ENCODE results near the gene NHERF2.

DNA sequence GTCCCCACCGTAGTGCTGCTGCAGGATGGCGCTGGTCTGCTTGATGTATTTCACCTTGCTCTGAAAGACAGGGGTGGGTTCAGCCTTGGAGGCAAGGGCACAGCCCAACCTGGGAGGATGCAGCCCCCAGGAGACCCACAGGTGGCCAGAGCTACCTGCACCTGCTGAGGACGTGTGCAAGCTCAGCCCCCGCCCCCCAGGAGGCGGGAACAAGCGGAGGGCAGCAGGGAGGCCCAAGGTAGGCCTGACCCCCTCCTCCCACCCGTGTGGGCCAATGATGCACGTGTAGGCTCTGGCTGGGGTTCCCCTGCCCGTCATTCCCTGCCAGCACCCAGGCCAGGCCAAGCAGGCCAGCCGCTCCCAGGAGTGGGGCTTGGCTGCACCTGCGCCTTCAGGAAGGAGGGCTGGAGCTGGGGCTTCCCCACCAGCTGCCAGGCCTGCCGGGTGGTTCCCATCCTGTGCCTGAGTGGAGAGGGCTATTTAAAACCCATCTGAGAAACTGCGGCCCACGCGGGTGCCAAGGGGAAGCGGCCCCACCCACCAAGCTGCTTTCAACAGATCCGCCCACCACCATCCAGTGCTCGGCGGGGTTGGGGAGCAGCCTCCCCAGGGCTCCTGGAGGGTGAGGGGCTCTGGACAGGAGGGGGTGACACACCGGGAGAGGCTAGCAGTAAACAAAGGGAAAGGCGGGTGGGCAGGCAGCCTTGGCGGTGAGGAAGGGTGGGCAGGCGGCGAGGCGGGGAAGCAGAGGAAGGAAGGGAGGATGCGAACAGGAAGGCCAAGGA lies 17.2 kb downstream of the NHERF2 start:
- TF ChIP-seq, protein P1, sequence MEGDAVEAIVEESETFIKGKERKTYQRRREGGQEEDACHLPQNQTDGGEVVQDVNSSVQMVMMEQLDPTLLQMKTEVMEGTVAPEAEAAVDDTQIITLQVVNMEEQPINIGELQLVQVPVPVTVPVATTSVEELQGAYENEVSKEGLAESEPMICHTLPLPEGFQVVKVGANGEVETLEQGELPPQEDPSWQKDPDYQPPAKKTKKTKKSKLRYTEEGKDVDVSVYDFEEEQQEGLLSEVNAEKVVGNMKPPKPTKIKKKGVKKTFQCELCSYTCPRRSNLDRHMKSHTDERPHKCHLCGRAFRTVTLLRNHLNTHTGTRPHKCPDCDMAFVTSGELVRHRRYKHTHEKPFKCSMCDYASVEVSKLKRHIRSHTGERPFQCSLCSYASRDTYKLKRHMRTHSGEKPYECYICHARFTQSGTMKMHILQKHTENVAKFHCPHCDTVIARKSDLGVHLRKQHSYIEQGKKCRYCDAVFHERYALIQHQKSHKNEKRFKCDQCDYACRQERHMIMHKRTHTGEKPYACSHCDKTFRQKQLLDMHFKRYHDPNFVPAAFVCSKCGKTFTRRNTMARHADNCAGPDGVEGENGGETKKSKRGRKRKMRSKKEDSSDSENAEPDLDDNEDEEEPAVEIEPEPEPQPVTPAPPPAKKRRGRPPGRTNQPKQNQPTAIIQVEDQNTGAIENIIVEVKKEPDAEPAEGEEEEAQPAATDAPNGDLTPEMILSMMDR (IDR thresholded peaks at IDR 0.05): no peak
- TF ChIP-seq POLR2A (IDR thresholded peaks at IDR 0.05; ENCODE audit: low read depth) (no peak), EP300 (IDR thresholded peaks at IDR 0.05) (no peak), POLR2AphosphoS5 (IDR thresholded peaks at IDR 0.05) (peak in 1 of 2 donors; percentile 10)

Measured in esophagus muscularis mucosa (tissue), 4 donors.